Measurements from ENCODE around the gene INPP5A.

INPP5A gene

DNA sequence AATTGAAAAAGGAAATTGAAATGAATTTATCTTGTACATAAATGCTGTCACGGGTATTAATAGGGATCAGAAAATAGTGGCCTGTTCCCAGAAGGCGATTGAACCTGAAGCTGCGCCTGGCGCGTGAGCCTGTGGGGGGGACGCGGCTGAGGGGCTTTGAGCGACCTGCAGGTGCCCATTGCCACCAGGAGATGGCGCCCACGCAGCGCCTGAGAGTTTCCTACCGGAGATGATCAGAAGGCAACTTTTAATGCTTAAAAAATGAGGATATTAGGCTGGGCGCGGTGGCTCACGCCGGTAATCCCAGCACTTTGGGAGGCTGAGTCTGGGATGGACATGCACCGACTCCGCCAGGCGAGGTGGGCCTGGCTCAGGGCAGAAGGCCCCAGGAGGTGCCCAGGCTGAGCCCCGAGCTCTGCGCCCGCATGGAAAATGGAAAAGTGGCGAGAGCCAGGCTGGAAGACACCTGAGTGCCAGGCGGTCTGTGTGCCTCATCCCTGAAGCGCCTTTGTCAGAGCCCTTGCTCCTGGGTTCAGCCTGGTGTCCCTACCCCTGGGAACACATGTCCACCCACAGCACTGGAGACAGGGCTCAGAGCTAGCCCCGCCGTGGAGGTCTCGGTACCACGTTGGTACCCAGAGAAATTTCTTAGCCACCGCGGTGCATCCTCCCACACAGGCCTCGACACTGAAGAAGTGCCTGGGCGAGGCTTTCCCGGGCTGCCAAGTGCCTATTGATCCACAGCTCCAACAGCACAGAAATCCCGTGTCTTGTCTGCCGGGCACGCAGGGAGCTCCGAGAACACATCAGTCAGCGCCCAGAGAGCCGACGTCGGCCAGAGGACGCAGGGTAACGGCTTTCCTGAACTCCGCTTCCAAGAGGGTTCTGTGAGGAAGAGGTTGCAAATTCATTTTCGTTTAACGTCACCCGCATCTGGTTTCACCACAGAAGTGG, 117.4 kb downstream of the INPP5A start (continued):
- TF ChIP-seq, protein P1, sequence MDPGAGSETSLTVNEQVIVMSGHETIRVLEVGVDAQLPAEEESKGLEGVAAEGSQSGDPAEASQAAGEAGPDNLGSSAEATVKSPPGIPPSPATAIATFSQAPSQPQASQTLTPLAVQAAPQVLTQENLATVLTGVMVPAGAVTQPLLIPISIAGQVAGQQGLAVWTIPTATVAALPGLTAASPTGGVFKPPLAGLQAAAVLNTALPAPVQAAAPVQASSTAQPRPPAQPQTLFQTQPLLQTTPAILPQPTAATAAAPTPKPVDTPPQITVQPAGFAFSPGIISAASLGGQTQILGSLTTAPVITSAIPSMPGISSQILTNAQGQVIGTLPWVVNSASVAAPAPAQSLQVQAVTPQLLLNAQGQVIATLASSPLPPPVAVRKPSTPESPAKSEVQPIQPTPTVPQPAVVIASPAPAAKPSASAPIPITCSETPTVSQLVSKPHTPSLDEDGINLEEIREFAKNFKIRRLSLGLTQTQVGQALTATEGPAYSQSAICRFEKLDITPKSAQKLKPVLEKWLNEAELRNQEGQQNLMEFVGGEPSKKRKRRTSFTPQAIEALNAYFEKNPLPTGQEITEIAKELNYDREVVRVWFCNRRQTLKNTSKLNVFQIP (CRISPR knock-in tag; IDR thresholded peaks at IDR 0.05; ENCODE audit: borderline replicate concordance, low read depth): no peak
- TF ChIP-seq ZFP3 (CRISPR knock-in tag; IDR thresholded peaks at IDR 0.05): no peak
- no peak for TF ChIP-seq TCF4 (CRISPR knock-in tag; IDR thresholded peaks at IDR 0.05; ENCODE audit: borderline replicate concordance)
- no peak for TF ChIP-seq ZNF565 (CRISPR knock-in tag; conservative IDR thresholded peaks at IDR 0.05; ENCODE audit: low read depth)
- no peak for TF ChIP-seq ZFP30 (CRISPR knock-in tag; IDR thresholded peaks at IDR 0.05)
- TF ChIP-seq CREB5 (CRISPR knock-in tag; IDR thresholded peaks at IDR 0.05; ENCODE audit: low read depth): no peak
- TF ChIP-seq CSDC2 (CRISPR knock-in tag; IDR thresholded peaks at IDR 0.05): no peak

GRCh38 chr10:132655735-132656134, 118.1 kb downstream of the INPP5A start:
- TF ChIP-seq PPARA (CRISPR knock-in tag; IDR thresholded peaks at IDR 0.05; ENCODE audit: borderline replicate concordance): no peak
- no peak for TF ChIP-seq ZNF70 (CRISPR knock-in tag; IDR thresholded peaks at IDR 0.05)
- TF ChIP-seq ISL1 (CRISPR knock-in tag; IDR thresholded peaks at IDR 0.05): no peak
- ATAC-seq: no peak

- TF ChIP-seq GLIS3 (CRISPR knock-in tag; IDR thresholded peaks at IDR 0.05) (no peak), ZC3H10 (CRISPR knock-in tag; IDR thresholded peaks at IDR 0.05) (no peak), OSR1 (CRISPR knock-in tag; IDR thresholded peaks at IDR 0.05) (no peak), SNAI2 (CRISPR knock-in tag; IDR thresholded peaks at IDR 0.05) (no peak), ZNF565 (CRISPR knock-in tag; conservative IDR thresholded peaks at IDR 0.05; ENCODE audit: low read depth) (no peak), ISL1 (CRISPR knock-in tag; IDR thresholded peaks at IDR 0.05) (no peak), RARB (CRISPR knock-in tag; IDR thresholded peaks at IDR 0.05) (no peak), TSHZ2 (CRISPR knock-in tag; IDR thresholded peaks at IDR 0.05) (no peak), CREB5 (CRISPR knock-in tag; IDR thresholded peaks at IDR 0.05; ENCODE audit: low read depth) (no peak), ARNTL (CRISPR knock-in tag; IDR thresholded peaks at IDR 0.05; ENCODE audit: borderline replicate concordance, low read depth) (no peak), BACH2 (CRISPR knock-in tag; IDR thresholded peaks at IDR 0.05; ENCODE audit: borderline replicate concordance) (no peak)
- TF ChIP-seq, protein P2, sequence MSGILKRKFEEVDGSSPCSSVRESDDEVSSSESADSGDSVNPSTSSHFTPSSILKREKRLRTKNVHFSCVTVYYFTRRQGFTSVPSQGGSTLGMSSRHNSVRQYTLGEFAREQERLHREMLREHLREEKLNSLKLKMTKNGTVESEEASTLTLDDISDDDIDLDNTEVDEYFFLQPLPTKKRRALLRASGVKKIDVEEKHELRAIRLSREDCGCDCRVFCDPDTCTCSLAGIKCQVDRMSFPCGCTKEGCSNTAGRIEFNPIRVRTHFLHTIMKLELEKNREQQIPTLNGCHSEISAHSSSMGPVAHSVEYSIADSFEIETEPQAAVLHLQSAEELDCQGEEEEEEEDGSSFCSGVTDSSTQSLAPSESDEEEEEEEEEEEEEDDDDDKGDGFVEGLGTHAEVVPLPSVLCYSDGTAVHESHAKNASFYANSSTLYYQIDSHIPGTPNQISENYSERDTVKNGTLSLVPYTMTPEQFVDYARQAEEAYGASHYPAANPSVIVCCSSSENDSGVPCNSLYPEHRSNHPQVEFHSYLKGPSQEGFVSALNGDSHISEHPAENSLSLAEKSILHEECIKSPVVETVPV (CRISPR knock-in tag; IDR thresholded peaks at IDR 0.05): no peak
- TF ChIP-seq, protein P1 (CRISPR knock-in tag; IDR thresholded peaks at IDR 0.05; ENCODE audit: borderline replicate concordance, low read depth): no peak
- TF ChIP-seq, protein P3, sequence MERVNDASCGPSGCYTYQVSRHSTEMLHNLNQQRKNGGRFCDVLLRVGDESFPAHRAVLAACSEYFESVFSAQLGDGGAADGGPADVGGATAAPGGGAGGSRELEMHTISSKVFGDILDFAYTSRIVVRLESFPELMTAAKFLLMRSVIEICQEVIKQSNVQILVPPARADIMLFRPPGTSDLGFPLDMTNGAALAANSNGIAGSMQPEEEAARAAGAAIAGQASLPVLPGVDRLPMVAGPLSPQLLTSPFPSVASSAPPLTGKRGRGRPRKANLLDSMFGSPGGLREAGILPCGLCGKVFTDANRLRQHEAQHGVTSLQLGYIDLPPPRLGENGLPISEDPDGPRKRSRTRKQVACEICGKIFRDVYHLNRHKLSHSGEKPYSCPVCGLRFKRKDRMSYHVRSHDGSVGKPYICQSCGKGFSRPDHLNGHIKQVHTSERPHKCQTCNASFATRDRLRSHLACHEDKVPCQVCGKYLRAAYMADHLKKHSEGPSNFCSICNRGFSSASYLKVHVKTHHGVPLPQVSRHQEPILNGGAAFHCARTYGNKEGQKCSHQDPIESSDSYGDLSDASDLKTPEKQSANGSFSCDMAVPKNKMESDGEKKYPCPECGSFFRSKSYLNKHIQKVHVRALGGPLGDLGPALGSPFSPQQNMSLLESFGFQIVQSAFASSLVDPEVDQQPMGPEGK (CRISPR knock-in tag; IDR thresholded peaks at IDR 0.05; ENCODE audit: borderline replicate concordance): no peak
- ATAC-seq: no peak
These were observed 118.9 kb downstream of the INPP5A start for GRCh38 chr10:132656283-132657126.

Data from SK-N-SH treated with all-trans-retinoic acid at 6 μM for 48 hours (cell line).